ENCODE data around the gene MIXL1.

The MIXL1 gene

GRCh38 chr1:226226601-226227000 is 3.1 kb downstream of the MIXL1 start:
- 92% methylated on average over 1 of the region's 3 CpGs for WGBS
- Histone ChIP-seq H3K27ac (ENCODE audit: low read length, poor library complexity, severe bottlenecking) (no peak overlapping the region), H3K23ac (ENCODE audit: low read length in 2 of 2) (no peak overlapping the region)

GRCh38 chr1:226233293-226233692 is 9.8 kb downstream of the MIXL1 start:
- H3K79me1 ChIP-seq (replicated peaks; ENCODE audit: low read length, poor library complexity, severe bottlenecking) = no peaks in the 10 kb centered on the region
- no peak overlapping the region for H2AFZ ChIP-seq (ENCODE audit: low read depth, low read length)
- no peak overlapping the region for H3K18ac ChIP-seq (ENCODE audit: low read depth in 1 of 2, low read length in 2 of 2)
- no peak overlapping the region for H4K8ac ChIP-seq (ENCODE audit: low read length)
- no peak overlapping the region for H2AK5ac ChIP-seq (ENCODE audit: low read length, severe bottlenecking)
- no peak overlapping the region for H2BK15ac ChIP-seq (ENCODE audit: low read depth, poor library complexity, severe bottlenecking)
- no peak overlapping the region for H3K23ac ChIP-seq (ENCODE audit: low read length in 2 of 2)
- H3K14ac ChIP-seq (ENCODE audit: low read length in 2 of 2) = no peak overlapping the region
- no peaks in the 10 kb centered on the region for H3K27me3 ChIP-seq (ENCODE audit: control insufficient read depth in 1 of 2, insufficient read depth in 1 of 2, low read length in 2 of 2)
- no peak overlapping the region for H3K9ac ChIP-seq (ENCODE audit: low read length)
- H3K4me1 ChIP-seq (ENCODE audit: control insufficient read depth, insufficient read depth, low read depth, low read length) = no peaks in the 10 kb centered on the region
- H3K27ac ChIP-seq (ENCODE audit: low read length, poor library complexity, severe bottlenecking) = no peak overlapping the region
- H3K4me3 ChIP-seq (ENCODE audit: insufficient read depth in 1 of 2, low read depth in 1 of 2, low read length in 2 of 2) = no peak overlapping the region
- no peak overlapping the region for H4K91ac ChIP-seq (ENCODE audit: low read length)
- H2BK120ac ChIP-seq (ENCODE audit: low read depth, low read length) = no peak overlapping the region
- no peak for DNase-seq
- H3K36me3 ChIP-seq (ENCODE audit: control insufficient read depth in 1 of 2, insufficient read depth in 2 of 2, low read depth in 1 of 2, low read length in 2 of 2) = no peaks in the 10 kb centered on the region
- WGBS = 92% methylated on average over 3 of the region's 6 CpGs
- H3K4ac ChIP-seq (ENCODE audit: low read depth in 1 of 2, low read length in 2 of 2) = no peak overlapping the region
- H3K4me2 ChIP-seq (ENCODE audit: low read length, poor library complexity, severe bottlenecking) = no peak overlapping the region
- H2BK5ac ChIP-seq (ENCODE audit: low read depth, low read length, poor library complexity, severe bottlenecking) = no peak overlapping the region
- no peak overlapping the region for H2BK12ac ChIP-seq (ENCODE audit: low read length in 2 of 2)
- H3K9me3 ChIP-seq (ENCODE audit: control insufficient read depth, low read length) = no peaks in the 10 kb centered on the region

More at GRCh38 chr1:226226601-226227000, 3.1 kb downstream of the MIXL1 start:
- Histone ChIP-seq H3K18ac (ENCODE audit: low read depth in 1 of 2, low read length in 2 of 2) (no peak overlapping the region), H3K4me2 (ENCODE audit: low read length, poor library complexity, severe bottlenecking) (no peak overlapping the region), H2BK12ac (ENCODE audit: low read length in 2 of 2) (no peak overlapping the region), H2AFZ (ENCODE audit: low read depth, low read length) (no peak overlapping the region), H3K4me1 (ENCODE audit: control insufficient read depth, insufficient read depth, low read depth, low read length) (peaks cover 9% of the 10 kb centered on the region), H2BK120ac (ENCODE audit: low read depth, low read length) (no peak overlapping the region), H3K27me3 (ENCODE audit: control insufficient read depth in 1 of 2, insufficient read depth in 1 of 2, low read length in 2 of 2) (peaks cover 16 to 28% of the 10 kb centered on the region in 2 experiments), H2BK5ac (ENCODE audit: low read depth, low read length, poor library complexity, severe bottlenecking) (no peak overlapping the region), H3K4me3 (ENCODE audit: insufficient read depth in 1 of 2, low read depth in 1 of 2, low read length in 2 of 2) (no peak overlapping the region), H3K9ac (ENCODE audit: low read length) (no peak overlapping the region), H3K9me3 (ENCODE audit: control insufficient read depth, low read length) (no peaks in the 10 kb centered on the region), H2BK15ac (ENCODE audit: low read depth, poor library complexity, severe bottlenecking) (no peak overlapping the region), H4K91ac (ENCODE audit: low read length) (no peak overlapping the region), H3K79me1 (replicated peaks; ENCODE audit: low read length, poor library complexity, severe bottlenecking) (no peaks in the 10 kb centered on the region), H3K4ac (ENCODE audit: low read depth in 1 of 2, low read length in 2 of 2) (no peak overlapping the region), H3K36me3 (ENCODE audit: control insufficient read depth in 1 of 2, insufficient read depth in 2 of 2, low read depth in 1 of 2, low read length in 2 of 2) (no peaks in the 10 kb centered on the region), H3K14ac (ENCODE audit: low read length in 2 of 2) (no peak overlapping the region), H2AK5ac (ENCODE audit: low read length, severe bottlenecking) (no peak overlapping the region), H4K8ac (ENCODE audit: low read length) (no peak overlapping the region)
- DNase-seq = no peak

DNA sequence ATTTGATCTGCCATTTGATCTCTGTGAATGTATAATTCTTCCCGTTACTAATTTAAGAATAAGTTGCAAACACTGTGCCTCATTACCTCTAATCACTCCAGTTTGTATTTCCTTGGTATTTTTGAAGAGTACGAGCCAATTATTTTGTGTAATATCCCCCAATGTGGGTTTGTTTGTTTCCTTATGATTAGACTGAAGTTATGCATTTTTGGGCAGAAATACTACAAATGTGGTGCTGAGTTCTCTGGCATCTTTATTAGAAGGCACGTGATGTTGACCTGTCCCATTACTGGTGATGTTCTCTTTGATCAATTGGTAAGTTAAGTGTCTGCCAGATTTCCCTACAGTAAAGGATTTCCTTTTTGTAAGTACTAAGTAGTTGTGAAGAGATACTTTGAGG is 10.3 kb downstream of the MIXL1 start:
- Histone ChIP-seq H2AK5ac (ENCODE audit: low read length, severe bottlenecking) (no peak overlapping the region), H3K18ac (ENCODE audit: low read depth in 1 of 2, low read length in 2 of 2) (no peak overlapping the region), H3K27ac (ENCODE audit: low read length, poor library complexity, severe bottlenecking) (no peak overlapping the region), H3K36me3 (ENCODE audit: control insufficient read depth in 1 of 2, insufficient read depth in 2 of 2, low read depth in 1 of 2, low read length in 2 of 2) (no peaks in the 10 kb centered on the region), H2BK120ac (ENCODE audit: low read depth, low read length) (no peak overlapping the region), H3K27me3 (ENCODE audit: control insufficient read depth in 1 of 2, insufficient read depth in 1 of 2, low read length in 2 of 2) (no peaks in the 10 kb centered on the region), H3K4me2 (ENCODE audit: low read length, poor library complexity, severe bottlenecking) (no peak overlapping the region), H4K8ac (ENCODE audit: low read length) (no peak overlapping the region), H4K91ac (ENCODE audit: low read length) (no peak overlapping the region), H2AFZ (ENCODE audit: low read depth, low read length) (no peak overlapping the region), H3K9ac (ENCODE audit: low read length) (no peak overlapping the region), H3K23ac (ENCODE audit: low read length in 2 of 2) (no peak overlapping the region), H3K4ac (ENCODE audit: low read depth in 1 of 2, low read length in 2 of 2) (no peak overlapping the region), H3K4me1 (ENCODE audit: control insufficient read depth, insufficient read depth, low read depth, low read length) (no peaks in the 10 kb centered on the region), H2BK12ac (ENCODE audit: low read length in 2 of 2) (no peak overlapping the region), H2BK15ac (ENCODE audit: low read depth, poor library complexity, severe bottlenecking) (no peak overlapping the region), H3K9me3 (ENCODE audit: control insufficient read depth, low read length) (no peaks in the 10 kb centered on the region), H3K79me1 (replicated peaks; ENCODE audit: low read length, poor library complexity, severe bottlenecking) (no peaks in the 10 kb centered on the region), H2BK5ac (ENCODE audit: low read depth, low read length, poor library complexity, severe bottlenecking) (no peak overlapping the region), H3K14ac (ENCODE audit: low read length in 2 of 2) (no peak overlapping the region), H3K4me3 (ENCODE audit: insufficient read depth in 1 of 2, low read depth in 1 of 2, low read length in 2 of 2) (no peak overlapping the region)
- no peak for DNase-seq
- 96% methylated on average over 2 of the region's 3 CpGs for WGBS

- no peak for DNase-seq
- Histone ChIP-seq H3K9ac (ENCODE audit: low read length) (no peak overlapping the region), H3K27ac (ENCODE audit: low read length, poor library complexity, severe bottlenecking) (no peak overlapping the region), H3K9me3 (ENCODE audit: control insufficient read depth, low read length) (no peaks in the 10 kb centered on the region), H2AFZ (ENCODE audit: low read depth, low read length) (no peak overlapping the region), H2BK15ac (ENCODE audit: low read depth, poor library complexity, severe bottlenecking) (no peak overlapping the region), H3K18ac (ENCODE audit: low read depth in 1 of 2, low read length in 2 of 2) (no peak overlapping the region), H3K4me2 (ENCODE audit: low read length, poor library complexity, severe bottlenecking) (no peak overlapping the region), H4K91ac (ENCODE audit: low read length) (no peak overlapping the region), H3K27me3 (ENCODE audit: control insufficient read depth in 1 of 2, insufficient read depth in 1 of 2, low read length in 2 of 2) (no peaks in the 10 kb centered on the region), H2AK5ac (ENCODE audit: low read length, severe bottlenecking) (no peak overlapping the region), H2BK120ac (ENCODE audit: low read depth, low read length) (no peak overlapping the region), H3K4ac (ENCODE audit: low read depth in 1 of 2, low read length in 2 of 2) (no peak overlapping the region), H2BK5ac (ENCODE audit: low read depth, low read length, poor library complexity, severe bottlenecking) (no peak overlapping the region), H3K23ac (ENCODE audit: low read length in 2 of 2) (no peak overlapping the region), H4K8ac (ENCODE audit: low read length) (no peak overlapping the region), H3K79me1 (replicated peaks; ENCODE audit: low read length, poor library complexity, severe bottlenecking) (no peaks in the 10 kb centered on the region), H3K4me3 (ENCODE audit: insufficient read depth in 1 of 2, low read depth in 1 of 2, low read length in 2 of 2) (no peak overlapping the region), H3K14ac (ENCODE audit: low read length in 2 of 2) (no peak overlapping the region), H3K36me3 (ENCODE audit: control insufficient read depth in 1 of 2, insufficient read depth in 2 of 2, low read depth in 1 of 2, low read length in 2 of 2) (no peaks in the 10 kb centered on the region), H2BK12ac (ENCODE audit: low read length in 2 of 2) (no peak overlapping the region), H3K4me1 (ENCODE audit: control insufficient read depth, insufficient read depth, low read depth, low read length) (no peaks in the 10 kb centered on the region)
- WGBS = 92% methylated on average over 1 of the region's 1 CpG
These were observed 13.4 kb downstream of the MIXL1 start for GRCh38 chr1:226236826-226237225.

Measured in mesenchymal stem cell (in vitro differentiated cells and primary cell).